IMR-90 (cell line): ENCODE measurements around the gene ZSCAN5A. TPM values are rescaled to one million over a fixed set of nuclear protein-coding genes. Genes with fewer than 3 reads are reported as not detected.

Experiments used
- ATAC-seq: fragments of 200-7000 bp; cut with Tn5 transposase; 2 replicates; pipeline ENCODE4 v1.9.1; 2020; ENCODE audit warnings: low read depth, mild to moderate bottlenecking, moderate library complexity
- BruUV-seq: library from RNA; stranded (reverse); fragments of 400-500 nt; replicated peaks from 2 replicates; lab custom pipeline; 2021; lab: Mats Ljungman, UMichigan
- CTCF ChIA-PET: fragments of 300-600 bp; formaldehyde crosslinking; extraction: SDS; loops from one replicate; lab custom pipeline; 2021; ENCODE audit warnings: antibody characterized with exemption; lab: Yijun Ruan, JAX
- POLR2A ChIA-PET: fragments of 300-600 bp; sonication (Branson Sonifier 250); formaldehyde crosslinking; loops from one replicate; lab custom pipeline; 2022; ENCODE audit warnings: antibody characterized with exemption; ENCODE audit not compliant: unreplicated experiment; lab: Charles Lee
- DNase-seq: peaks from one replicate; pipeline ENCODE4 v3.0.0; 2013
- H2AFZ ChIP-seq: replicated peaks from 2 replicates; pipeline ENCODE3; 2013; ENCODE audit warnings: low read length, mild to moderate bottlenecking; ENCODE audit not compliant: poor library complexity
- H2AK5ac ChIP-seq: 2 replicates; pipeline ENCODE4 v1.6.1; 2013; ENCODE audit warnings: low read depth, low read length, inconsistent platforms
- H2AK9ac ChIP-seq: replicated peaks from 2 replicates; pipeline ENCODE3; 2013; ENCODE audit warnings: mild to moderate bottlenecking, low read depth, low read length, moderate library complexity; ENCODE audit not compliant: poor library complexity
- H2BK120ac ChIP-seq: 2 replicates; pipeline ENCODE4 v1.6.1; 2013; ENCODE audit warnings: low read depth, low read length, inconsistent platforms
- H2BK15ac ChIP-seq: 3 replicates; pipeline ENCODE4 v1.6.1; 2013; ENCODE audit warnings: low read depth, low read length, inconsistent platforms
- H2BK20ac ChIP-seq: 2 replicates; pipeline ENCODE4 v1.6.1; 2013; ENCODE audit warnings: low read depth, mild to moderate bottlenecking, inconsistent platforms, low read length, moderate library complexity
- H2BK5ac ChIP-seq: 2 replicates; pipeline ENCODE4 v1.6.1; 2013; ENCODE audit warnings: mild to moderate bottlenecking, low read depth, low read length, inconsistent platforms; ENCODE audit not compliant: poor library complexity, severe bottlenecking
- H3K14ac ChIP-seq: replicated peaks from 2 replicates; pipeline ENCODE4 v1.6.1; 2013; ENCODE audit warnings: low read depth, low read length, inconsistent platforms
- H3K18ac ChIP-seq: 2 replicates; pipeline ENCODE4 v1.6.1; 2013; ENCODE audit warnings: low read depth, low read length, control low read depth
- H3K23ac ChIP-seq: 2 replicates; pipeline ENCODE4 v1.6.1; 2013; ENCODE audit warnings: low read depth, low read length, inconsistent platforms
- H3K27ac ChIP-seq: 2 replicates; pipeline ENCODE4 v1.5.1; 2013; ENCODE audit warnings: mild to moderate bottlenecking, control low read depth, low read length; ENCODE audit not compliant: insufficient read depth
- H3K27me3 ChIP-seq: 2 replicates; pipeline ENCODE4 v1.6.1; 2013; ENCODE audit warnings: low read length; ENCODE audit not compliant: control insufficient read depth, insufficient read depth
- H3K36me3 ChIP-seq: 2 replicates; pipeline ENCODE4 v1.6.1; 2013; ENCODE audit warnings: low read length, mixed read lengths; ENCODE audit not compliant: control insufficient read depth, insufficient read depth
- H3K4ac ChIP-seq: 2 replicates; pipeline ENCODE4 v1.6.1; 2013; ENCODE audit warnings: low read depth, low read length, inconsistent platforms
- H3K4me1 ChIP-seq: 2 replicates; pipeline ENCODE4 v1.6.1; 2013; ENCODE audit warnings: low read length, mixed read lengths; ENCODE audit not compliant: control insufficient read depth, insufficient read depth
- H3K4me2 ChIP-seq: 2 replicates; pipeline ENCODE4 v1.6.1; 2013; ENCODE audit warnings: low read depth, mild to moderate bottlenecking, control low read depth, low read length, moderate library complexity
- H3K4me3 ChIP-seq: 2 replicates; pipeline ENCODE4 v1.5.1; 2013; ENCODE audit warnings: low read depth, mild to moderate bottlenecking, control low read depth, low read length, moderate library complexity; ENCODE audit not compliant: insufficient read depth
- H3K56ac ChIP-seq: 2 replicates; pipeline ENCODE4 v1.6.1; 2013; ENCODE audit warnings: low read length, inconsistent platforms; ENCODE audit not compliant: insufficient read depth; ENCODE audit errors: extremely low read depth
- H3K79me1 ChIP-seq, 2 experiments: 2 replicates each; pipeline ENCODE4 v1.6.1; 2013; ENCODE audit warnings: low read length in 2 of 2, inconsistent platforms in 1 of 2, low read depth in 1 of 2
- H3K9ac ChIP-seq: 2 replicates; pipeline ENCODE4 v1.6.1; 2013; ENCODE audit warnings: low read depth, low read length, control low read depth
- H3K9me1 ChIP-seq: 2 replicates; pipeline ENCODE4 v1.6.1; 2013; ENCODE audit warnings: low read length, inconsistent platforms; ENCODE audit not compliant: insufficient read depth
- H3K9me3 ChIP-seq: 2 replicates; pipeline ENCODE4 v1.6.1; 2013; ENCODE audit warnings: low read length; ENCODE audit not compliant: control insufficient read depth, insufficient read depth
- H4K20me1 ChIP-seq: 2 replicates; pipeline ENCODE4 v1.6.1; 2013; ENCODE audit warnings: low read length, inconsistent platforms; ENCODE audit not compliant: insufficient read depth
- H4K5ac ChIP-seq: 2 replicates; pipeline ENCODE4 v1.6.1; 2013; ENCODE audit warnings: mild to moderate bottlenecking, low read depth, low read length, control low read depth
- H4K8ac ChIP-seq, 2 experiments: 2 replicates each; pipeline ENCODE4 v1.6.1; 2013; ENCODE audit warnings: low read depth in 2 of 2, low read length in 2 of 2, control low read depth in 1 of 2, inconsistent platforms in 1 of 2
- H4K91ac ChIP-seq: 2 replicates; pipeline ENCODE4 v1.6.1; 2013; ENCODE audit warnings: low read depth, low read length, inconsistent platforms; ENCODE audit not compliant: insufficient read depth
- CHD1 ChIP-seq: IDR thresholded peaks from 2 replicates; pipeline ENCODE4 v1.6.1; 2012; ENCODE audit warnings: low read depth, low read length, improper control_type of control experiment
- dilution Hi-C: fragments of 300-500 bp; cut with HindIII; formaldehyde crosslinking; loops from one replicate; pipeline ENCODE4 v1.14.3; 2018; ENCODE audit warnings: low sequenced_read_pairs; ENCODE audit not compliant: unreplicated experiment
- in situ Hi-C: fragments of 300-500 bp; cut with MboI; formaldehyde crosslinking; loops from 3 replicates; pipeline ENCODE4 v1.14.3; 2019; ENCODE audit warnings: low sequenced_read_pairs, inconsistent platforms, mixed read lengths
- intact Hi-C: fragments of 100-400 bp; cut with micrococcal nuclease; formaldehyde crosslinking; loops from 2 replicates; pipeline ENCODE4 v1.10.0; 2022
- polyA plus RNA-seq, 3 experiments: library from polyadenylated mRNA; depleted of rRNA; stranded (reverse); fragments of >200 nt; gene quantifications; 2 replicates each; pipeline ENCODE4 v1.2.3, GENCODE V29; 2012; ENCODE audit warnings: low replicate concordance in 1 of 3
- total RNA-seq: library from RNA; depleted of rRNA; stranded (reverse); fragments of >200 nt; gene quantifications from 2 replicates; pipeline ENCODE4 v1.2.3, GENCODE V29; 2012
- TF ChIP-seq, protein P1 (sequence below): fragments of 150-350 bp; IDR thresholded peaks from 2 replicates; pipeline ENCODE4 v1.6.1; 2016; ENCODE audit warnings: low read depth, mild to moderate bottlenecking, low read length, moderate library complexity, borderline replicate concordance

Gene ZSCAN5A
- total and polyA plus RNA-seq, 2 of the 4 experiments (the other 2 are of a cell fraction) = 4.3 to 5.0 TPM

DNA sequence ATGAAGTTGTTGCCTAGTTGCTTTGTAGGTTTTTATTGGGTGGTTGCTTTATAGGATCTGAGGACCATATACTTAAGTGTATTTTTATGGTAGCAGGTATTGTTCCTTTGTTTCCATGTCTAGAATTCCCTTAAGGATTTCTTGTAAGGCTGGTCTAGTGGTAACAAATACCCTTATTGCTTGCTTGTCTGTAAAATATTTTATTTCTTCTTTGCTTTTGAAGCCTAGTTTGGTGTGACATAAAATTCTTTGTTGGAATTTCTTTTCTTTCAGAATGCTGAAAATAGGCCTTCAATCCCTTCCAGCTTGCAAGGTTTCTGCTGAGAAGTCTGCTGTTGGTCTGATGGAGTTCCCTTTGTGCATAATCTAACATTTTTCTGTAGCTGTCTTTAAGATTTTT lies 18.1 kb upstream of the ZSCAN5A start:
- ChIA-PET CTCF (interaction anchor here (0.6 to 2.6 kb wide), 10 partner anchors 9 to 264 kb away, joined by 3 to 45 read pairs (median 6); partner anchors contain the start of gene ZSCAN5A), POLR2A (no interaction called here)
- ATAC-seq = no peak
- H2BK120ac ChIP-seq = no peak overlapping the region
- H3K27ac ChIP-seq = no peak overlapping the region
- TF ChIP-seq, protein P1, sequence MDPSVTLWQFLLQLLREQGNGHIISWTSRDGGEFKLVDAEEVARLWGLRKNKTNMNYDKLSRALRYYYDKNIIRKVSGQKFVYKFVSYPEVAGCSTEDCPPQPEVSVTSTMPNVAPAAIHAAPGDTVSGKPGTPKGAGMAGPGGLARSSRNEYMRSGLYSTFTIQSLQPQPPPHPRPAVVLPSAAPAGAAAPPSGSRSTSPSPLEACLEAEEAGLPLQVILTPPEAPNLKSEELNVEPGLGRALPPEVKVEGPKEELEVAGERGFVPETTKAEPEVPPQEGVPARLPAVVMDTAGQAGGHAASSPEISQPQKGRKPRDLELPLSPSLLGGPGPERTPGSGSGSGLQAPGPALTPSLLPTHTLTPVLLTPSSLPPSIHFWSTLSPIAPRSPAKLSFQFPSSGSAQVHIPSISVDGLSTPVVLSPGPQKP = no peak
- TF ChIP-seq CHD1 = no peak
- H3K9ac ChIP-seq = no peak overlapping the region
- no peaks in the 10 kb centered on the region for H3K27me3 ChIP-seq
- no peak overlapping the region for H3K18ac ChIP-seq
- H3K36me3 ChIP-seq = no peaks in the 10 kb centered on the region
- H3K4me3 ChIP-seq = no peak overlapping the region
- no peak overlapping the region for H4K91ac ChIP-seq
- no peak overlapping the region for H2BK20ac ChIP-seq
- no peaks in the 10 kb centered on the region for H3K4me1 ChIP-seq
- H3K9me1 ChIP-seq = no peaks in the 10 kb centered on the region
- in situ Hi-C loops = no loop called here
- H3K4ac ChIP-seq = no peak overlapping the region
- intact Hi-C loops = loop anchor here (1.0 to 2.0 kb wide), 3 partner anchors 79 to 266 kb away; no protein-coding TSS in a partner anchor
- H2BK15ac ChIP-seq = no peak overlapping the region
- no peaks in the 10 kb centered on the region for H3K79me1 ChIP-seq
- no TSS peak for BruUV-seq
- no peak overlapping the region for H3K56ac ChIP-seq
- H3K14ac ChIP-seq = no peak overlapping the region
- no peaks in the 10 kb centered on the region for H4K20me1 ChIP-seq
- dilution Hi-C loops = no loop called here
- H2AFZ ChIP-seq = no peak overlapping the region
- H4K5ac ChIP-seq = no peak overlapping the region
- no peak overlapping the region for H2BK5ac ChIP-seq
- no peak overlapping the region for H3K23ac ChIP-seq
- no peak overlapping the region for H4K8ac ChIP-seq
- no peak overlapping the region for H2AK5ac ChIP-seq
- H3K4me2 ChIP-seq = no peak overlapping the region
- H3K9me3 ChIP-seq = no peaks in the 10 kb centered on the region
- H2AK9ac ChIP-seq = no peak overlapping the region
- DNase-seq = no peak
